Left lung (tissue), 10 donors: ENCODE measurements around the gene TFAP2D. TPM values are rescaled to one million over a fixed set of nuclear protein-coding genes. Genes with fewer than 3 reads are reported as not detected.
A peak's percentile ranks its signal among the peaks of the same experiment; 100 is the strongest.

Experiments used
- ATAC-seq: fragments of 200-7000 bp; cut with Tn5 transposase; one replicate; pipeline ENCODE4 v1.9.1; 2020; ENCODE audit warnings: moderate library complexity
- DNase-seq, 4 donors: peaks; one replicate each; pipeline ENCODE4 v3.0.0-alpha.2; 2013 to 2020
- H3K27ac ChIP-seq, 2 donors: fragments of 200-600 bp; sonication (generic) in 1 of 2; one replicate each; pipeline versions ENCODE4 v1.5.0 to v1.8.0; 2020 to 2021
- H3K27me3 ChIP-seq, 2 donors: fragments of 200-600 bp; sonication (generic) in 1 of 2; one replicate each; pipeline versions ENCODE4 v1.5.0 to v1.8.0; 2020 to 2021
- H3K36me3 ChIP-seq, 2 donors: fragments of 200-600 bp; sonication (generic) in 1 of 2; one replicate each; pipeline versions ENCODE4 v1.5.0 to v1.8.0; 2020 to 2021
- H3K4me1 ChIP-seq, 2 donors: fragments of 200-600 bp; one replicate each; pipeline ENCODE4 v1.8.0; 2021
- H3K4me3 ChIP-seq, 2 donors: fragments of 200-600 bp; sonication (generic) in 1 of 2; one replicate each; pipeline versions ENCODE4 v1.5.0 to v1.8.0; 2020 to 2021; ENCODE audit warnings: mild to moderate bottlenecking in 1 of 2
- H3K9me3 ChIP-seq, 2 donors: fragments of 200-600 bp; sonication (generic) in 1 of 2; one replicate each; pipeline versions ENCODE4 v1.5.0 to v1.8.0; 2020 to 2021
- intact Hi-C, 2 donors: fragments of 100-400 bp; cut with DNase I; formaldehyde crosslinking; loops; one replicate each; pipeline versions ENCODE4 v1.11.2 to v1.14.2; 2022
- polyA plus RNA-seq, 6 donors: library from polyadenylated mRNA; unstranded; fragments of 120-200 nt; gene quantifications; one replicate each; pipeline ENCODE4 v1.2.1, GENCODE V29; 2013; ENCODE audit not compliant: insufficient read length in 6 of 6
- total RNA-seq, 2 donors: library from RNA; stranded (reverse); fragmentation: NEBNext Ultra II Directional; extraction: Animal tissue kit (Norgen Biotek cat#: 25700); gene quantifications; one replicate each; pipeline ENCODE4 v1.2.1, GENCODE V29; 2021
- TF ChIP-seq, protein P1 (sequence below), 2 donors: fragments of 200-600 bp; sonication (generic) in 1 of 2; IDR thresholded peaks; one replicate each; pipeline versions ENCODE4 v1.5.0 to v1.8.0; 2021; ENCODE audit warnings: antibody characterized with exemption in 2 of 2
- donor health status: DM: no; HTN: yes; CAD: no.
- donor health status: DM: no; HTN: no; CAD: no.

The TFAP2D gene
- total and polyA plus RNA-seq, 8 donors, result not detected

DNA sequence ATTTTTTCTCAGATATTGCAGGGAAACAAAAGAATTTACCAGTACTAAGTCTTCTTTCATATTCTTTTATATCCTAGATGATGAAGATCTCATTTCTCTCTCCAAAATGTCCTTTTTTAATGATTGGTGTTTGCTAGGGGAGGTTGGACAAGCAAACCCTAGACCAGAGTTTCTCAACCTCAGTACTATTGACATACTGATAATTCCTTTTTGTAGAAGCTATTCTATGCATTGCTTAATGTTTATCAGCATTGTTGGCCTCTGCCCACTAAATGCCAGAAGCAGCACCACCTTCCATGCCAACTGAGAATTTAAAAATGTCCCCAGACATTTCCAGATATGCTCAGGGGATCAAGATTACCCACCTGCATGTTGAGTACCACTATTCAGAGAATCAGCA is 91.0 kb downstream of the TFAP2D start:
- no peak for DNase-seq
- intact Hi-C loops, result no loop called here

GRCh38 chr6:50807035-50807434 is 93.7 kb downstream of the TFAP2D start:
- TF ChIP-seq, protein P1, sequence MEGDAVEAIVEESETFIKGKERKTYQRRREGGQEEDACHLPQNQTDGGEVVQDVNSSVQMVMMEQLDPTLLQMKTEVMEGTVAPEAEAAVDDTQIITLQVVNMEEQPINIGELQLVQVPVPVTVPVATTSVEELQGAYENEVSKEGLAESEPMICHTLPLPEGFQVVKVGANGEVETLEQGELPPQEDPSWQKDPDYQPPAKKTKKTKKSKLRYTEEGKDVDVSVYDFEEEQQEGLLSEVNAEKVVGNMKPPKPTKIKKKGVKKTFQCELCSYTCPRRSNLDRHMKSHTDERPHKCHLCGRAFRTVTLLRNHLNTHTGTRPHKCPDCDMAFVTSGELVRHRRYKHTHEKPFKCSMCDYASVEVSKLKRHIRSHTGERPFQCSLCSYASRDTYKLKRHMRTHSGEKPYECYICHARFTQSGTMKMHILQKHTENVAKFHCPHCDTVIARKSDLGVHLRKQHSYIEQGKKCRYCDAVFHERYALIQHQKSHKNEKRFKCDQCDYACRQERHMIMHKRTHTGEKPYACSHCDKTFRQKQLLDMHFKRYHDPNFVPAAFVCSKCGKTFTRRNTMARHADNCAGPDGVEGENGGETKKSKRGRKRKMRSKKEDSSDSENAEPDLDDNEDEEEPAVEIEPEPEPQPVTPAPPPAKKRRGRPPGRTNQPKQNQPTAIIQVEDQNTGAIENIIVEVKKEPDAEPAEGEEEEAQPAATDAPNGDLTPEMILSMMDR (IDR thresholded peaks at IDR 0.05), result no peak
- Histone ChIP-seq H3K4me3 (no peak overlapping the region), H3K27ac (peak overlapping the region in 1 of 2 donors; percentile 39), H3K9me3 (no peaks in the 10 kb centered on the region), H3K27me3 (no peaks in the 10 kb centered on the region), H3K4me1 (no peaks in the 10 kb centered on the region), H3K36me3 (no peaks in the 10 kb centered on the region)
- intact Hi-C loops, result no loop called here
- ATAC-seq (peak; percentile 94), DNase-seq (no peak)

More for the DNA sequence above, 91.0 kb downstream of the TFAP2D start:
- Histone ChIP-seq H3K27me3 (no peaks in the 10 kb centered on the region), H3K4me3 (no peak overlapping the region), H3K9me3 (no peaks in the 10 kb centered on the region), H3K36me3 (no peaks in the 10 kb centered on the region), H3K27ac (no peak overlapping the region), H3K4me1 (no peaks in the 10 kb centered on the region)
- TF ChIP-seq, protein P1 (IDR thresholded peaks at IDR 0.05), result no peak
- peak; percentile 34 for ATAC-seq

DNA sequence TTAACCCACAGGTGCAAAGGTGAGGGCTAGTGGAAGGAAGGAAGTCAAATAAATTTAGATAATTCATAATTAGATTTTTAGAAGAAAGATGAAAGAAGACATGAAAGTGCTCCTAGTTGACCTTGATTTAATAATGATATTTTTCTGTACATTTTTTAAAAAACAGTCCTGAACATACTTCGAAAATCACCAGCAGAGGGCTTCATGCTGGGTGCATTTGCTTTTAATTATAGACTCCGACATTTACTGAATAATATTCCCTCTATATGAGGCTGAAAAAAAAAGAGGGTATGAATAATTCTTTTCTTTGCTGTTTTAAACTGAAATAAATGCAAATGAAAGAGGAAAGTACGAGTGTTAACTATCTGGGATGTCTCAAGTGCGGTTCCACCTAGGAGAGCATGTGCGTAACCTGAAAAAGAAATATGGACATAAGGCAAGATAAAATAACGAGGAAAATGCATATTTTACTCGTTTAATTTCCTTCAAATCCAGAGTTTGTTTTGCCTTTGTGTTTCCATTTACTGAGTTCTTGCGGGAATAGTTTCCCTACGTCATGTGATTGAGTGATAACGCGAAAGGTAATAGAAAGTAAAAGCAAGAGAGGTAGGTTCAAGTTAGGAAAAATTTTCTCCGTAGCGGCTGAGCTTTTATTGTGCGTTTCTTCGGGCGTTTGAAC is 102.2 kb downstream of the TFAP2D start:
- H3K4me3 ChIP-seq, result peak overlapping the region; percentile 25 to 40
- H3K27me3 ChIP-seq, result peaks cover 40 to 78% of the 10 kb centered on the region in 2 donors
- ATAC-seq (peak; percentile 71), DNase-seq (no peak)
- no peaks in the 10 kb centered on the region for H3K36me3 ChIP-seq
- intact Hi-C loops, result loop anchor here in 1 of 2 donors (10.0 kb wide), 1 partner anchor 1209 kb away; no protein-coding TSS in a partner anchor
- TF ChIP-seq, protein P1 (IDR thresholded peaks at IDR 0.05), result no peak
- peaks cover 0 to 19% of the 10 kb centered on the region in 2 donors for H3K4me1 ChIP-seq
- H3K9me3 ChIP-seq, result no peaks in the 10 kb centered on the region
- H3K27ac ChIP-seq, result no peak overlapping the region

- intact Hi-C loops, result loop anchor here in 1 of 2 donors (10.0 kb wide), 1 partner anchor 1209 kb away; no protein-coding TSS in a partner anchor
- peaks cover 47 to 85% of the 10 kb centered on the region in 2 donors for H3K27me3 ChIP-seq
- TF ChIP-seq, protein P1 (IDR thresholded peaks at IDR 0.05), result peak; percentile 80 to 93
- DNase-seq (peak; percentile 62 to 82 (median 66)), ATAC-seq (peak; percentile 95)
- H3K27ac ChIP-seq, result no peak overlapping the region
- no peaks in the 10 kb centered on the region for H3K36me3 ChIP-seq
- peaks cover 0 to 24% of the 10 kb centered on the region in 2 donors for H3K4me1 ChIP-seq
- H3K4me3 ChIP-seq, result peak overlapping the region; percentile 25 to 40
- H3K9me3 ChIP-seq, result no peaks in the 10 kb centered on the region
Measured at GRCh38 chr6:50816115-50816675, 102.9 kb downstream of the TFAP2D start.

DNA sequence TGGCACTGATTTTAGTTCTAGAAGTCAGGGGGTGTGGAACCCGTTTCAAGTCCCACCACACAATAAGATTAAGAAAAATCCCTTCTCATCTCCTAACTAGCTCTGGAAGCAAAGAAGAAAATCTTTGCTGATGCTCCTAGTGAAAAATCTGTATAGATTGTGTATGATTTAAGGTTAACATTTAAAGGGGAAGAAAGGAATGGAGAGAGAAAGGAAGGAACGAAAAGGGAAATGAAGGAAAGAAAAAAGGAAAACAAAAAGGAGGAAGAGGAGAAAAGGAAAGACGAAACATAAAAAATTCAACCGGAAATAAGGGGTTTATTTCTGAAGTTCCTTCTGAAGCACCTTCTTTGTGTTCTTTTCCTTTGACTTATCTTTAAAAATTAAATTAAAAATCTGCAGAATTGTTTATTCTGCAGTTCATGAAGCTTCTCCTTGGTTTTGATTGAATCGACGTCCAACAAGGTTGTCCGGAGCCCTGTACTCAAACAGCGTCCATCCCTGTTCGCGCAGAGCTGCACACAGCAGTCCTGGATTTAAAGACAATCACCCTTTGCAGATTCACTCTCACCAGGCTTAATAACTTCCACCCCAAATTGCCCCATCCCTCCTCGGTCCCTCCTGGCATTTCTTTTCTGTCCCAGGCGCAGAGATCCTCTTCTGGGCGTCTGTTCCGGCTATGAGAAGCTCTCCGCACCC is 103.8 kb downstream of the TFAP2D start:
- H3K36me3 ChIP-seq, result no peaks in the 10 kb centered on the region
- H3K4me3 ChIP-seq, result no peak overlapping the region
- intact Hi-C loops, result loop anchor here in 1 of 2 donors (10.0 kb wide), 1 partner anchor 1208 kb away; no protein-coding TSS in a partner anchor
- TF ChIP-seq, protein P1 (IDR thresholded peaks at IDR 0.05), result no peak
- H3K9me3 ChIP-seq, result no peaks in the 10 kb centered on the region
- no peak for ATAC-seq
- H3K27me3 ChIP-seq, result peaks cover 56 to 94% of the 10 kb centered on the region in 2 donors
- H3K4me1 ChIP-seq, result peaks cover 0 to 24% of the 10 kb centered on the region in 2 donors
- H3K27ac ChIP-seq, result no peak overlapping the region
- DNase-seq, result no peak
